Astrocyte (in vitro differentiated cells and primary cell): ENCODE measurements around the gene KCTD11.

Experiments used
- EZH2 ChIP-seq: IDR thresholded peaks from 2 replicates; pipeline ENCODE4 v1.6.1; 2012; ENCODE audit warnings: mild to moderate bottlenecking, low read length, inconsistent platforms; ENCODE audit not compliant: insufficient read depth
- TF ChIP-seq, protein P1 (sequence below): IDR thresholded peaks from 2 replicates; pipeline ENCODE4 v1.5.1; 2011; ENCODE audit warnings: low read depth, mild to moderate bottlenecking, inconsistent platforms, low read length, moderate library complexity; ENCODE audit not compliant: insufficient read depth

DNA sequence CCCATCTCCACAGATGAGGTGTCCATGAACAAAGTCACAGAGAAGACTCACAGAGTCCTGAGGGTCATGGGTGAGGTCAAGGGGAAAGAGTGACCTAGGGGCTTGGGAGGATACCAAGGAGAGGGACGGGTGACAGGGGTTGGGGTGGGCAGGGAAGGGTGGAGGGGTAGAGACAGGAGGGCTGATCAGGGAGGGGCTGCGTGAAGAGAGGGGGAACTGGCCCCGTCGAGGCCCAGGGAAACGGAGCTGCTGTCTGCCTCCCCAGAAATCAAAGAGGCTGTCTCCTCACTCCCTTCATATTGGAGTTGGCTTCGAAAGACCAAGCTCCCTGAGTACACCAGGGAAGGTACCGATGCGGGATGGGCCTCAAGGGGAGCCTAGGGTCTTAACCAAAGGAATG, 3.6 kb downstream of the KCTD11 start:
- TF ChIP-seq, protein P1, sequence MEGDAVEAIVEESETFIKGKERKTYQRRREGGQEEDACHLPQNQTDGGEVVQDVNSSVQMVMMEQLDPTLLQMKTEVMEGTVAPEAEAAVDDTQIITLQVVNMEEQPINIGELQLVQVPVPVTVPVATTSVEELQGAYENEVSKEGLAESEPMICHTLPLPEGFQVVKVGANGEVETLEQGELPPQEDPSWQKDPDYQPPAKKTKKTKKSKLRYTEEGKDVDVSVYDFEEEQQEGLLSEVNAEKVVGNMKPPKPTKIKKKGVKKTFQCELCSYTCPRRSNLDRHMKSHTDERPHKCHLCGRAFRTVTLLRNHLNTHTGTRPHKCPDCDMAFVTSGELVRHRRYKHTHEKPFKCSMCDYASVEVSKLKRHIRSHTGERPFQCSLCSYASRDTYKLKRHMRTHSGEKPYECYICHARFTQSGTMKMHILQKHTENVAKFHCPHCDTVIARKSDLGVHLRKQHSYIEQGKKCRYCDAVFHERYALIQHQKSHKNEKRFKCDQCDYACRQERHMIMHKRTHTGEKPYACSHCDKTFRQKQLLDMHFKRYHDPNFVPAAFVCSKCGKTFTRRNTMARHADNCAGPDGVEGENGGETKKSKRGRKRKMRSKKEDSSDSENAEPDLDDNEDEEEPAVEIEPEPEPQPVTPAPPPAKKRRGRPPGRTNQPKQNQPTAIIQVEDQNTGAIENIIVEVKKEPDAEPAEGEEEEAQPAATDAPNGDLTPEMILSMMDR, result no peak
- TF ChIP-seq EZH2, result no peak
